Spinal cord (tissue), 10 donors: ENCODE measurements around the gene ACTG1. TPM values are rescaled to one million over a fixed set of nuclear protein-coding genes. Genes with fewer than 3 reads are reported as not detected.
A peak's percentile ranks its signal among the peaks of the same experiment; 100 is the strongest.

ENCODE experiments used
- DNase-seq, 6 donors: peaks; one replicate each; pipeline versions ENCODE4 v3.0.0 to v3.0.0-alpha.2; 2013 to 2015; ENCODE audit warnings: low spot score in 6 of 6, low read depth in 4 of 6
- H3K27ac ChIP-seq: one replicate; pipeline ENCODE4 v1.5.1; 2013; ENCODE audit warnings: low read depth, low read length, control low read depth
- H3K27me3 ChIP-seq: one replicate; pipeline ENCODE4 v1.6.1; 2013; ENCODE audit warnings: low read length; ENCODE audit not compliant: control insufficient read depth, insufficient read depth
- H3K36me3 ChIP-seq: one replicate; pipeline ENCODE4 v1.6.1; 2013; ENCODE audit warnings: low read length; ENCODE audit not compliant: control insufficient read depth, insufficient read depth
- H3K4me1 ChIP-seq: one replicate; pipeline ENCODE4 v1.6.1; 2013; ENCODE audit warnings: low read length; ENCODE audit not compliant: control insufficient read depth, insufficient read depth
- H3K4me3 ChIP-seq: one replicate; pipeline ENCODE4 v1.5.1; 2013; ENCODE audit warnings: low read depth, low read length, control low read depth
- H3K9me3 ChIP-seq: one replicate; pipeline ENCODE4 v1.6.1; 2013; ENCODE audit warnings: low read length; ENCODE audit not compliant: control insufficient read depth, insufficient read depth
- WGBS: methylation state at CpG from one replicate; pipeline ENCODE4 v1.1.5; 2013; ENCODE audit warnings: missing lambda C conversion rate; ENCODE audit not compliant: insufficient coverage; 5-methylcytosine and 5-hydroxymethylcytosine counted together
- polyA plus RNA-seq, 2 donors: library from polyadenylated mRNA; unstranded; fragments of 120-200 nt; gene quantifications; one replicate each; pipeline ENCODE4 v1.2.1, GENCODE V29; 2013; ENCODE audit not compliant: insufficient read length in 2 of 2
- total RNA-seq, 2 donors: library from RNA; depleted of rRNA in 1 of 2; stranded (reverse); fragments of 120-200 nt in 1 of 2; fragments of >200 nt in 1 of 2; gene quantifications; one replicate each; pipeline versions ENCODE4 v1.2.3 to v1.2.4, GENCODE V29; 2013 to 2014
- donor health status: healthy.

Gene ACTG1
- total and polyA plus RNA-seq, 4 donors, result 1,777 to 3,460 (median 3,019) TPM

DNA sequence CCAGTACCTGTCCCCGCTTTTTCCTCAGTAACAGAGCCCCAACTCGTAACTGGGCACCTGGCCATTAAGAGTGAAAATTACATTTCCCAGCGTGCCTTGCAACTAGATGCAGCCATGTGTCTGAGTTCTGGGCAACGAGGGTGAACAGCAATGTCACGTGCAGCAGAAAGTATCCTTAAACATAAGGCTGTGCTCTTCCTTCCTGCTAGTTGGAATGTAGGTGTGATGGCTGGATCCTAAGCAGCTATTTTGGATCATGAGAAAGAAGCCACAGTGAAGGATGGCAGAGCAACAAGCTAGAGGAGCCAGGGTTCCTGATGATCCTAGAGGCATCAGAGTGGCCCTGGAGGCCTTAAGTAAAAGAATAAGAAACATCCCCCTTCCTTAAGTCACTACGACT, 36.0 kb downstream of the ACTG1 start:
- H3K4me1 ChIP-seq, result peaks cover 42% of the 10 kb centered on the region
- WGBS, result 91% methylated on average over 5 of the region's 6 CpGs
- no peak for DNase-seq

GRCh38 chr17:81476097-81476496, 36.5 kb downstream of the ACTG1 start:
- Histone ChIP-seq H3K4me1 (peaks cover 46% of the 10 kb centered on the region), H3K27me3 (peaks cover 5% of the 10 kb centered on the region), H3K4me3 (no peak overlapping the region), H3K9me3 (no peaks in the 10 kb centered on the region), H3K36me3 (no peaks in the 10 kb centered on the region), H3K27ac (no peak overlapping the region)
- DNase-seq, result no peak
- 79% methylated on average over 5 of the region's 7 CpGs for WGBS

More for the DNA sequence above, 36.0 kb downstream of the ACTG1 start:
- Histone ChIP-seq H3K27me3 (peaks cover 5% of the 10 kb centered on the region), H3K27ac (no peak overlapping the region), H3K36me3 (no peaks in the 10 kb centered on the region), H3K4me3 (no peak overlapping the region), H3K9me3 (no peaks in the 10 kb centered on the region)

GRCh38 chr17:81474958-81475357, 37.6 kb downstream of the ACTG1 start:
- no peak for DNase-seq
- Histone ChIP-seq H3K27me3 (peaks cover under 1% of the 10 kb centered on the region), H3K9me3 (no peaks in the 10 kb centered on the region), H3K4me3 (no peak overlapping the region), H3K36me3 (peaks cover 2% of the 10 kb centered on the region), H3K4me1 (peaks cover 38% of the 10 kb centered on the region), H3K27ac (no peak overlapping the region)
- 71% methylated on average over 15 of the region's 16 CpGs for WGBS

GRCh38 chr17:81473019-81473418, 39.6 kb downstream of the ACTG1 start:
- Histone ChIP-seq H3K4me1 (peaks cover 49% of the 10 kb centered on the region), H3K27ac (no peak overlapping the region), H3K36me3 (peaks cover 19% of the 10 kb centered on the region), H3K9me3 (no peaks in the 10 kb centered on the region), H3K27me3 (no peaks in the 10 kb centered on the region), H3K4me3 (no peak overlapping the region)
- WGBS, result 79% methylated on average over 8 of the region's 8 CpGs
- no peak for DNase-seq

GRCh38 chr17:81471818-81472456, 40.7 kb downstream of the ACTG1 start:
- peak in 4 of 6 donors; percentile 73 to 97 (median 90) for DNase-seq
- H3K27ac ChIP-seq, result no peak overlapping the region

GRCh38 chr17:81470944-81471817, 41.4 kb downstream of the ACTG1 start:
- Histone ChIP-seq H3K9me3 (no peaks in the 10 kb centered on the region), H3K27me3 (no peaks in the 10 kb centered on the region), H3K36me3 (peaks cover 37% of the 10 kb centered on the region), H3K27ac (no peak overlapping the region), H3K4me1 (peaks cover 60% of the 10 kb centered on the region), H3K4me3 (peak overlapping the region; percentile 39)
- WGBS, result 71% methylated on average over 8 of the region's 14 CpGs
- DNase-seq, result no peak

More at GRCh38 chr17:81471818-81472456, 40.7 kb downstream of the ACTG1 start:
- H3K36me3 ChIP-seq, result peaks cover 30% of the 10 kb centered on the region
- no peaks in the 10 kb centered on the region for H3K9me3 ChIP-seq
- H3K4me3 ChIP-seq, result peak overlapping the region; percentile 39
- H3K4me1 ChIP-seq, result peaks cover 52% of the 10 kb centered on the region
- no peaks in the 10 kb centered on the region for H3K27me3 ChIP-seq
- 53% methylated on average over 17 of the region's 28 CpGs for whole genome bisulfite sequencing

DNA sequence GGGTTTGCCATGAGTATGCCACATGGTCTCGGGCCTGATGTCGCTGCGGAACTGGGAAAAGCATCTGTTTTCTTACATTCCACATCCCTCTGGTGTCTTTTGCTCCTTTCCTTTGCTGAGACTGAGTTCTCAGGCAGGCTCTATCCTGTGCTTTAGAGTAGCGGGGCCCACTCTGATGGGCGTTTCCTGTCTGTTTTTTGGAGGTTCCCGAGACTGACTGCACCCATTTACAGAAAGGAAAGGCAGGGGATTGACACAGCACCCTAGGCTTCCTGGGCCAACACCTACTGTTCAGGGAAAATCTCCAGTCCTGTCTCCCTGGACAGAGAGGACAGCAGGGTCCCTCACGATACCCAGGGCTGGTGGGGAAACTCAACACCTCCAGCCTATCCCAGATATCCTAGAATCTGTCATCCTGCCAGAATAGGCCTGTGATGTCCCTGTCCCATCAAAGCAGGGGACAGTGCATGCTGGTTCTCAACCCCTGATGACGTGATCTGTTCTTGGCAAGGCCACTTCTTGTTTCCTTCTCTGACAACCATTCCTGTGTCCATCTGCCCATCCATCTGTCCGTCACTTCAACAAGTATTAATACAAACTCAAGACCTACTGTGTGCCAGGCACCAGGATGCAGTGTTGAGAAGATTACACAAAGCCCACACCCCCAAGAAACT, 42.2 kb downstream of the ACTG1 start:
- no peak overlapping the region for H3K27ac ChIP-seq
- H3K36me3 ChIP-seq, result peaks cover 43% of the 10 kb centered on the region
- no peak for DNase-seq
- no peak overlapping the region for H3K4me3 ChIP-seq
- no peaks in the 10 kb centered on the region for H3K9me3 ChIP-seq
- 89% methylated on average over 9 of the region's 9 CpGs for WGBS
- H3K27me3 ChIP-seq, result no peaks in the 10 kb centered on the region
- peaks cover 60% of the 10 kb centered on the region for H3K4me1 ChIP-seq

- WGBS, result 90% methylated on average over 10 of the region's 13 CpGs
- no peaks in the 10 kb centered on the region for H3K27me3 ChIP-seq
- no peak overlapping the region for H3K27ac ChIP-seq
- no peak for DNase-seq
- H3K4me3 ChIP-seq, result no peak overlapping the region
- H3K36me3 ChIP-seq, result peaks cover 55% of the 10 kb centered on the region
- H3K9me3 ChIP-seq, result no peaks in the 10 kb centered on the region
- peaks cover 65% of the 10 kb centered on the region for H3K4me1 ChIP-seq
These were observed 43.3 kb downstream of the ACTG1 start for GRCh38 chr17:81469266-81469665.

DNA sequence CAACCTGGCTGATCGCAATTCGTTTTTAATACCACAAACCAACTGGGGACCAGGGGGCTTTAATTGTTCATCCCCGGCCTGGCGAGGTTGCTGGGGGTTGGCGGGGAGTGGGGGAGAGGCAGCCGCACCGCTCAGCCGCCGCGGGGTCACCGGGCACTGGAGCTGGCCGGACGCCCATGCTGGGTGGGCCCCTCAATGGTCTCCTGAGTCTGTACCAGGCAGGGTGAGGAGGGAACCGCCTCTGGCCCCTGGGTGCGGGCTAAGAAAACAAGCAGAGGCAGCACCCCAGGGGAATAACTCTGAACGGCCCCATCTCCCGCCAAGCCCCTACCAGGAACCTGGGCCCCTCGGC, 43.9 kb downstream of the ACTG1 start:
- Histone ChIP-seq H3K4me3 (no peak overlapping the region), H3K27me3 (no peaks in the 10 kb centered on the region), H3K4me1 (peaks cover 65% of the 10 kb centered on the region), H3K9me3 (no peaks in the 10 kb centered on the region), H3K36me3 (peaks cover 60% of the 10 kb centered on the region), H3K27ac (no peak overlapping the region)
- DNase-seq, result no peak
- 35% methylated on average over 14 of the region's 18 CpGs for WGBS
